Mesendoderm (in vitro differentiated cells): ENCODE measurements around the gene NELFB.
"Not testable (repeated sequence)": the region's sequence is repeated elsewhere in the genome, so short reads cannot be mapped to it uniquely, and the experiment has no call there.

ENCODE experiments used
- DNase-seq: peaks from one replicate; pipeline ENCODE4 v3.0.0; 2013
- H2AK5ac ChIP-seq: 2 replicates; pipeline ENCODE4 v1.6.1; 2013; ENCODE audit warnings: low read length, inconsistent platforms
- H2BK120ac ChIP-seq: 2 replicates; pipeline ENCODE4 v1.6.1; 2013; ENCODE audit warnings: low read depth, mild to moderate bottlenecking, low read length, moderate library complexity, mixed read lengths
- H2BK15ac ChIP-seq: replicated peaks from 2 replicates; pipeline ENCODE4 v1.6.1; 2013; ENCODE audit warnings: low read depth, mild to moderate bottlenecking, moderate library complexity
- H2BK5ac ChIP-seq: 2 replicates; pipeline ENCODE4 v1.6.1; 2013; ENCODE audit warnings: low read length, inconsistent platforms
- H3K18ac ChIP-seq: 2 replicates; pipeline ENCODE4 v1.6.1; 2013; ENCODE audit warnings: mild to moderate bottlenecking, low read length, mixed read lengths
- H3K23ac ChIP-seq: one replicate; pipeline ENCODE4 v1.6.1; 2013; ENCODE audit warnings: low read length
- H3K27ac ChIP-seq: 2 replicates; pipeline ENCODE4 v1.5.1; 2013; ENCODE audit warnings: low read depth, mild to moderate bottlenecking, inconsistent platforms, low read length, moderate library complexity
- H3K27me3 ChIP-seq: 2 replicates; pipeline ENCODE4 v1.6.1; 2013; ENCODE audit warnings: low read length, control low read depth, mild to moderate bottlenecking, inconsistent platforms; ENCODE audit not compliant: insufficient read depth, poor library complexity
- H3K36me3 ChIP-seq: 2 replicates; pipeline ENCODE4 v1.6.1; 2013; ENCODE audit warnings: low read length, inconsistent platforms; ENCODE audit not compliant: control insufficient read depth, insufficient read depth
- H3K4ac ChIP-seq: one replicate; pipeline ENCODE4 v1.6.1; 2013; ENCODE audit warnings: low read depth, mild to moderate bottlenecking, low read length, moderate library complexity
- H3K4me1 ChIP-seq: 2 replicates; pipeline ENCODE4 v1.6.1; 2013; ENCODE audit warnings: low read depth, low read length, inconsistent platforms; ENCODE audit not compliant: control insufficient read depth
- H3K4me2 ChIP-seq: 2 replicates; pipeline ENCODE4 v1.6.1; 2013; ENCODE audit warnings: low read length
- H3K4me3 ChIP-seq: 2 replicates; pipeline ENCODE4 v1.5.1; 2013; ENCODE audit warnings: mild to moderate bottlenecking, low read length
- H3K56ac ChIP-seq: one replicate; pipeline ENCODE4 v1.6.1; 2013; ENCODE audit warnings: low read length
- H3K79me1 ChIP-seq: 2 replicates; pipeline ENCODE4 v1.6.1; 2013; ENCODE audit warnings: low read length, inconsistent platforms
- H3K79me2 ChIP-seq: 2 replicates; pipeline ENCODE4 v1.6.1; 2013; ENCODE audit warnings: mild to moderate bottlenecking, low read length; ENCODE audit not compliant: control insufficient read depth, insufficient read depth
- H3K9ac ChIP-seq: 2 replicates; pipeline ENCODE4 v1.6.1; 2013; ENCODE audit warnings: low read length, inconsistent platforms
- H4K5ac ChIP-seq: one replicate; pipeline ENCODE4 v1.6.1; 2013; ENCODE audit warnings: low read length
- H4K8ac ChIP-seq: one replicate; pipeline ENCODE4 v1.6.1; 2013; ENCODE audit warnings: low read depth, mild to moderate bottlenecking, control low read depth, low read length, moderate library complexity
- WGBS: extraction: QIAGEN DNeasy Blood & Tissue Kit; methylation state at CpG from one replicate; pipeline ENCODE4 v1.1.7; 2013; ENCODE audit warnings: low lambda C conversion rate, missing lambda C conversion rate; ENCODE audit not compliant: insufficient coverage; ENCODE audit errors: extremely low coverage; 5-methylcytosine and 5-hydroxymethylcytosine counted together

Gene NELFB

DNA sequence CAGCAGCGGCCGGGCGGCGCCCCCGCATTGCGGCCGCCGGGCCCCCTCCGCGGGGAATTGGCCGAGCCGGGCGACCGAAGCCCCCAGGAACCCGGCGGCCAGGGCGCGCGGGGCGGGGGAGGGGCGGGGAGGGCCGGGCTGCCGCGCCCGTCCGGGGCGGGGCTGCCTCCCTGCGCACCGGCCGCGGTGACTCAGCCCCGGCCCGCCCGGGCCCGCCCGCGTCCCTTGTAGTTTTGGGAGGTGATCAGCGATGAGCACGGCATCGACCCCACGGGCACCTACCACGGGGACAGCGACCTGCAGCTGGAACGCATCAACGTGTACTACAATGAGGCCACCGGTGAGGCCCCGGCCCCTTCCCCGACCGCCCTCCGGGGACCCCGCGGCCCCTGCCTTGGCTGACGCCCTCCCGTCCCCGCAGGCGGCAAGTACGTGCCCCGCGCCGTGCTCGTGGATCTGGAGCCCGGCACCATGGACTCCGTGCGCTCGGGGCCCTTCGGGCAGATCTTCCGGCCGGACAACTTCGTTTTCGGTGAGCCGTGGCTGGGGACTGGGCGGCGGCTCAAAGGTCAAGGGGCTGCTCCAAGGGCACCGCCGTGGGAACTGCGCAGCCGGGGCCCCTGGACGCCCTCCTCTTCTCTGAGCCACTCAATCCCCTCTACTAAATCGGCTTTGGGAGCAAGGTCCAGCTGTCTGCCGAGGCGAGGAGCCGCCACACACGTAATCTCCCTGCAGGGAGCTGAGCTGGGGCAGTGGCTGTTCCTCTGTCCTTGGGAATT lies 13.4 kb upstream of the NELFB start:
- H4K5ac ChIP-seq, result no peak overlapping the region
- peak overlapping the region; percentile 91 for H3K27ac ChIP-seq
- peak overlapping the region; percentile 51 for H3K18ac ChIP-seq
- peaks cover 6% of the 10 kb centered on the region for H3K36me3 ChIP-seq
- no CpG with 5 or more reads among the region's 83 CpGs for WGBS
- H3K9ac ChIP-seq, result peak overlapping the region; percentile 96
- H3K4me2 ChIP-seq, result peak overlapping the region; percentile 72
- H2BK5ac ChIP-seq, result no peak overlapping the region
- DNase-seq, result no peak
- H3K27me3 ChIP-seq, result no peaks in the 10 kb centered on the region
- no peak overlapping the region for H4K8ac ChIP-seq
- H2BK120ac ChIP-seq, result no peak overlapping the region
- H3K79me2 ChIP-seq, result peaks cover 18% of the 10 kb centered on the region
- H3K79me1 ChIP-seq, result peaks cover 9% of the 10 kb centered on the region
- peak overlapping the region; percentile 96 for H3K56ac ChIP-seq
- H3K4ac ChIP-seq, result peak overlapping the region; percentile 93
- peaks cover 16% of the 10 kb centered on the region for H3K4me1 ChIP-seq
- no peak overlapping the region for H2AK5ac ChIP-seq
- peak overlapping the region; percentile 66 for H3K23ac ChIP-seq
- H3K4me3 ChIP-seq, result peak overlapping the region; percentile 76
- no peak overlapping the region for H2BK15ac ChIP-seq

DNA sequence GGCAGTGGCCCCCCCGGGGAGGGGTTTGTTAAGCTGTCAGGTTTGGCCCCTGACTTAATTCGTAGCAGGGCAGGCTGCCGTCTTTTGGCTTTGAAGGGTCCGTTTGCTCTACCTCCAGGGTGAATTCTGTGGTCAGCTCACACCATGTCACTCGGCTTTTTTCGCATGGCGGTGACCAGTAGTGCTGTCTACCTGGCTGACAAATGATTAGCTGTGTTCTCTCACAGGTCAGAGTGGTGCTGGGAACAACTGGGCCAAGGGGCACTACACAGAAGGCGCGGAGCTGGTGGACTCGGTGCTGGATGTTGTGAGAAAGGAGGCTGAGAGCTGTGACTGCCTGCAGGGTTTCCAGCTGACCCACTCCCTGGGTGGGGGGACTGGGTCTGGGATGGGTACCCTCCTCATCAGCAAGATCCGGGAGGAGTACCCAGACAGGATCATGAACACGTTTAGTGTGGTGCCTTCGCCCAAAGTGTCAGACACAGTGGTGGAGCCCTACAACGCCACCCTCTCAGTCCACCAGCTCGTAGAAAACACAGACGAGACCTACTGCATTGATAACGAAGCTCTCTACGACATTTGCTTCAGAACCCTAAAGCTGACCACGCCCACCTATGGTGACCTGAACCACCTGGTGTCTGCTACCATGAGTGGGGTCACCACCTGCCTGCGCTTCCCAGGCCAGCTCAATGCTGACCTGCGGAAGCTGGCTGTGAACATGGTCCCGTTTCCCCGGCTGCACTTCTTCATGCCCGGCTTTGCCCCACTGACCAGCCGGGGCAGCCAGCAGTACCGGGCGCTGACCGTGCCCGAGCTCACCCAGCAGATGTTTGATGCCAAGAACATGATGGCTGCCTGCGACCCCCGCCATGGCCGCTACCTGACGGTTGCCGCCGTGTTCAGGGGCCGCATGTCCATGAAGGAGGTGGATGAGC lies 12.6 kb upstream of the NELFB start:
- no peak for DNase-seq
- peaks cover 6% of the 10 kb centered on the region for H3K36me3 ChIP-seq
- no peak overlapping the region for H2BK15ac ChIP-seq
- WGBS, result no CpG with 5 or more reads among the region's 36 CpGs
- H3K79me2 ChIP-seq, result peaks cover 18% of the 10 kb centered on the region
- peak overlapping the region; percentile 96 for H3K9ac ChIP-seq
- peaks cover 14% of the 10 kb centered on the region for H3K4me1 ChIP-seq
- H4K5ac ChIP-seq, result no peak overlapping the region
- H2AK5ac ChIP-seq, result no peak overlapping the region
- peak overlapping the region; percentile 72 for H3K4me2 ChIP-seq
- peak overlapping the region; percentile 96 for H3K56ac ChIP-seq
- H3K18ac ChIP-seq, result no peak overlapping the region
- no peak overlapping the region for H2BK120ac ChIP-seq
- no peak overlapping the region for H3K27ac ChIP-seq
- peak overlapping the region; percentile 76 for H3K4me3 ChIP-seq
- H3K4ac ChIP-seq, result no peak overlapping the region
- H3K23ac ChIP-seq, result peak overlapping the region; percentile 11
- peaks cover 9% of the 10 kb centered on the region for H3K79me1 ChIP-seq
- H2BK5ac ChIP-seq, result no peak overlapping the region
- no peaks in the 10 kb centered on the region for H3K27me3 ChIP-seq
- H4K8ac ChIP-seq, result no peak overlapping the region

DNA sequence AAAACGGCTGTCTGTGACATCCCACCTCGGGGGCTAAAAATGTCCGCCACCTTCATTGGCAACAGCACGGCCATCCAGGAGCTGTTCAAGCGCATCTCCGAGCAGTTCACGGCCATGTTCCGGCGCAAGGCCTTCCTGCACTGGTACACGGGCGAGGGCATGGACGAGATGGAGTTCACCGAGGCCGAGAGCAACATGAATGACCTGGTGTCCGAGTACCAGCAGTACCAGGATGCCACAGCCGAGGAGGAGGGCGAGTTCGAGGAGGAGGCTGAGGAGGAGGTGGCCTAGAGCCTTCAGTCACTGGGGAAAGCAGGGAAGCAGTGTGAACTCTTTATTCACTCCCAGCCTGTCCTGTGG lies 11.9 kb upstream of the NELFB start:
- Histone ChIP-seq H3K4me1 (peaks cover 14% of the 10 kb centered on the region), H3K79me2 (peaks cover 18% of the 10 kb centered on the region), H3K9ac (peak overlapping the region; percentile 3)
- not testable (repeated sequence) for DNase-seq, H4K5ac ChIP-seq, H2AK5ac ChIP-seq, H3K4me2 ChIP-seq, H3K27me3 ChIP-seq, H2BK15ac ChIP-seq, H3K79me1 ChIP-seq, H4K8ac ChIP-seq, H3K23ac ChIP-seq, H3K56ac ChIP-seq, H3K36me3 ChIP-seq, H3K4ac ChIP-seq, H2BK120ac ChIP-seq, H3K27ac ChIP-seq, H3K18ac ChIP-seq, H2BK5ac ChIP-seq, H3K4me3 ChIP-seq
- WGBS, result no CpG with 5 or more reads among the region's 18 CpGs

DNA sequence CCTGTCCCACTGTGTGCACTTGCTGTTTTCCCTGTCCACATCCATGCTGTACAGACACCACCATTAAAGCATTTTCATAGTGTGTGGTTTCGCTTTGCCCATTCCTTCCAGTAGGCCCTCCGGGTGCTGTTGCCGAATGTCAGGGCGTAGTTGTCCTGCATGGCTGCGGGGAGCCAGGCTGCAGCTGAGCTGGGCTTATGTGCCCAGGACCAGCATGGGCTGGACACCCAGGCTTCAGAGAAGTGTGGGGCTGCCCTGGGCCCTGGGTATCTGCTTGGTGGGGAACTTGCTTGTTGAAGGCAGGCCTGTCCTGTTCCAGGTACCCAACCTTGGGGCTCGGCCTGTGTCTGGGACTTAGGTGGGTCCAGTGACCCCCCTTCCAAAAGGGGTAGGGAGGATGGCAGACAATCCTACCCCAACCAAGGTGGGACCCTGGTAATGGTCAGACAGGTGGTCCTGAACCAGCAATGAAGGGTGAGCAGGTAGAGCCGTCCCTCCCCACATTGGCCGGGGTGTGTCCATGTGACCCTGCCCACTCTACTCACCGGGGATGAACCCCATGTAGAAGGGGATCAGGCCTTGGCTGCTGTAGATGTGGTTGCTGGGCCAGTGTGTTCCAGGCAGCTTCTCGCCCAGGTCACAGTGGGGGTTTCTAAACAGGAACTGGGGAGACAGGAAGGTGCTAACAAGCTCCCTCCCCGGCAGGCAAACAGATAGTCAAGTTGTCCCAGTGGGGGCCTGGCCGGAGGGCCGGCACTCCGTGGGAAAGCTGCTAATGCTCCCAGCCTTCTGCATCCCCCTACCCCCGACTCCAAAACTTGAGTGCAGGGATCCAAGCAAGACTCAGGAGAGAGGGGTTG lies 11.3 kb upstream of the NELFB start:
- no peak overlapping the region for H2BK120ac ChIP-seq
- no peak overlapping the region for H2BK15ac ChIP-seq
- no peak overlapping the region for H4K8ac ChIP-seq
- H3K9ac ChIP-seq, result peak overlapping the region; percentile 28
- H3K4me2 ChIP-seq, result peak overlapping the region; percentile 0
- no peak overlapping the region for H3K4ac ChIP-seq
- peaks cover 17% of the 10 kb centered on the region for H3K79me2 ChIP-seq
- no peak overlapping the region for H4K5ac ChIP-seq
- H3K27me3 ChIP-seq, result no peaks in the 10 kb centered on the region
- peak; percentile 70 for DNase-seq
- peak overlapping the region; percentile 90 for H3K56ac ChIP-seq
- peaks cover 14% of the 10 kb centered on the region for H3K4me1 ChIP-seq
- no peak overlapping the region for H3K18ac ChIP-seq
- peaks cover 6% of the 10 kb centered on the region for H3K36me3 ChIP-seq
- peaks cover 4% of the 10 kb centered on the region for H3K79me1 ChIP-seq
- H3K27ac ChIP-seq, result peak overlapping the region; percentile 2
- H3K4me3 ChIP-seq, result no peak overlapping the region
- H3K23ac ChIP-seq, result no peak overlapping the region
- no peak overlapping the region for H2AK5ac ChIP-seq
- WGBS, result no CpG with 5 or more reads among the region's 15 CpGs
- H2BK5ac ChIP-seq, result no peak overlapping the region
